Liver (tissue), 9 donors: Measurements from ENCODE around the gene IL13. TPM values are rescaled to one million over a fixed set of nuclear protein-coding genes. Genes with fewer than 3 reads are reported as not detected.

Source experiments
- DNase-seq: peaks from one replicate; pipeline ENCODE4 v3.0.0-alpha.2; 2017; ENCODE audit warnings: low spot score
- H3K27ac ChIP-seq, 2 donors: one replicate each; pipeline ENCODE4 v1.7.0; 2013; ENCODE audit warnings: inconsistent platforms in 2 of 2, low read length in 2 of 2, control low read depth in 1 of 2, low read depth in 1 of 2, mild to moderate bottlenecking in 1 of 2
- H3K27me3 ChIP-seq, 4 donors: one replicate each; pipeline versions ENCODE4 v1.6.1 to v1.7.0; 2013; ENCODE audit warnings: low read length in 3 of 4, inconsistent platforms in 1 of 4, mild to moderate bottlenecking in 1 of 4, moderate library complexity in 1 of 4; ENCODE audit not compliant: control insufficient read depth in 4 of 4, insufficient read depth in 4 of 4
- H3K36me3 ChIP-seq, 4 donors: one replicate each; pipeline versions ENCODE4 v1.6.1 to v1.7.0; 2013; ENCODE audit warnings: low read length in 3 of 4, mild to moderate bottlenecking in 3 of 4, low read depth in 1 of 4, moderate library complexity in 1 of 4; ENCODE audit not compliant: control insufficient read depth in 4 of 4, insufficient read depth in 3 of 4
- H3K4me1 ChIP-seq, 4 donors: one replicate each; pipeline versions ENCODE4 v1.6.1 to v1.7.0; 2013; ENCODE audit warnings: low read length in 3 of 4, mild to moderate bottlenecking in 3 of 4, moderate library complexity in 1 of 4; ENCODE audit not compliant: control insufficient read depth in 4 of 4, insufficient read depth in 4 of 4
- H3K4me3 ChIP-seq, 3 donors: one replicate each; pipeline versions ENCODE4 v1.6.1 to v1.7.0; 2013; ENCODE audit warnings: low read length in 3 of 3, control low read depth in 1 of 3, low read depth in 1 of 3, mild to moderate bottlenecking in 1 of 3
- H3K9ac ChIP-seq, 2 donors: one replicate each; pipeline ENCODE4 v1.7.0; 2013; ENCODE audit warnings: low read length in 2 of 2, mild to moderate bottlenecking in 2 of 2, moderate library complexity in 2 of 2, control low read depth in 1 of 2, low read depth in 1 of 2
- H3K9me3 ChIP-seq, 4 donors: one replicate each; pipeline versions ENCODE4 v1.6.1 to v1.7.0; 2013; ENCODE audit warnings: low read length in 3 of 4; ENCODE audit not compliant: control insufficient read depth in 4 of 4
- CTCF ChIP-seq: fragments of 150-350 bp; IDR thresholded peaks from 2 replicates; pipeline ENCODE4 v1.5.1; 2017; ENCODE audit warnings: improper control_type of control experiment, low read depth, low read length; ENCODE audit not compliant: missing input control
- EGR1 ChIP-seq, 2 donors: IDR thresholded peaks; 2 replicates each; pipeline ENCODE4 v1.6.1; 2016 to 2018; ENCODE audit warnings: antibody characterized with exemption in 2 of 2, low read depth in 2 of 2
- FOXA1 ChIP-seq: IDR thresholded peaks from 2 replicates; pipeline ENCODE4 v1.6.1; 2016; ENCODE audit warnings: antibody characterized with exemption
- FOXA2 ChIP-seq: IDR thresholded peaks from 2 replicates; pipeline ENCODE4 v1.6.1; 2016; ENCODE audit warnings: antibody characterized with exemption
- GABPA ChIP-seq, 2 donors: IDR thresholded peaks in 1 of 2; conservative IDR thresholded peaks in 1 of 2; 2 replicates each; pipeline ENCODE4 v1.6.1; 2016; ENCODE audit warnings: antibody characterized with exemption in 2 of 2, mild to moderate bottlenecking in 1 of 2, moderate library complexity in 1 of 2
- HNF4A ChIP-seq, 2 donors: conservative IDR thresholded peaks; 2 replicates each; pipeline ENCODE4 v1.6.1; 2016; ENCODE audit warnings: antibody characterized with exemption in 2 of 2, mild to moderate bottlenecking in 2 of 2
- HNF4G ChIP-seq: IDR thresholded peaks from 2 replicates; pipeline ENCODE4 v1.6.1; 2016; ENCODE audit warnings: antibody characterized with exemption
- JUND ChIP-seq, 2 donors: IDR thresholded peaks; 2 replicates each; pipeline ENCODE4 v1.6.1; 2016; ENCODE audit warnings: antibody characterized with exemption in 2 of 2
- MAX ChIP-seq: IDR thresholded peaks from 2 replicates; pipeline ENCODE4 v1.6.1; 2016; ENCODE audit warnings: antibody characterized with exemption
- NR2F2 ChIP-seq: IDR thresholded peaks from 2 replicates; pipeline ENCODE4 v1.6.1; 2016; ENCODE audit warnings: antibody characterized with exemption
- RXRA ChIP-seq, 2 donors: IDR thresholded peaks; 2 replicates each; pipeline ENCODE4 v1.6.1; 2017 to 2018; ENCODE audit warnings: antibody characterized with exemption in 2 of 2, mild to moderate bottlenecking in 1 of 2
- SP1 ChIP-seq: IDR thresholded peaks from 2 replicates; pipeline ENCODE4 v1.6.1; 2018; ENCODE audit warnings: antibody characterized with exemption, mild to moderate bottlenecking
- TAF1 ChIP-seq: conservative IDR thresholded peaks from 2 replicates; pipeline ENCODE4 v1.6.1; 2016; ENCODE audit warnings: antibody characterized with exemption, mild to moderate bottlenecking
- YY1 ChIP-seq: IDR thresholded peaks from 2 replicates; pipeline ENCODE4 v1.6.1; 2016; ENCODE audit warnings: antibody characterized with exemption, mild to moderate bottlenecking
- WGBS: extraction: QIAGEN DNeasy Blood & Tissue Kit; methylation state at CpG from one replicate; pipeline ENCODE4 v1.1.7; 2013; 5-methylcytosine and 5-hydroxymethylcytosine counted together
- polyA plus RNA-seq, 2 donors: library from polyadenylated mRNA; stranded (reverse) in 1 of 2; unstranded in 1 of 2; fragments of 200-250 nt in 1 of 2; fragments of >200 nt in 1 of 2; fragmentation: Nextera tagmentation in 1 of 2; extraction: Ambion mirVana in 1 of 2; gene quantifications; one replicate each; pipeline versions ENCODE4 v1.2.1 to v1.2.3, GENCODE V29; 2013 to 2015
- total RNA-seq, 2 donors: library from RNA; depleted of rRNA; stranded (reverse); fragments of >200 nt; gene quantifications; one replicate each; pipeline ENCODE4 v1.2.3, GENCODE V29; 2014
- TF ChIP-seq, protein P1 (sequence below): IDR thresholded peaks from 2 replicates; pipeline ENCODE4 v1.6.1; 2016; ENCODE audit warnings: antibody characterized with exemption
- TF ChIP-seq, protein P2 (sequence below): IDR thresholded peaks from 2 replicates; pipeline ENCODE4 v1.6.1; 2016; ENCODE audit warnings: antibody characterized with exemption
- donor health status: healthy.
- donor health status: healthy.
- donor health status: healthy.
- donor health status: healthy.
- donor health status: healthy.

The IL13 gene
- total and polyA plus RNA-seq, 4 donors: not detected

GRCh38 chr5:132658381-132659302 lies 669 bp downstream of the IL13 start:
- Histone ChIP-seq H3K9ac (no peak overlapping the region), H3K4me3 (no peak overlapping the region), H3K4me1 (peaks cover 0 to 12% (median 6%) of the 10 kb centered on the region in 4 donors), H3K9me3 (no peaks in the 10 kb centered on the region), H3K27me3 (peaks cover 0 to 6% (median 2%) of the 10 kb centered on the region in 4 donors), H3K27ac (no peak overlapping the region), H3K36me3 (no peaks in the 10 kb centered on the region)
- peak; percentile 31 for DNase-seq
- WGBS: 88% methylated on average over 9 of the region's 9 CpGs
- TF ChIP-seq JUND (IDR thresholded peaks at IDR 0.05) (no peak), CTCF (no peak), YY1 (no peak), MAX (no peak), RXRA (IDR thresholded peaks at IDR 0.05) (no peak), FOXA2 (no peak), FOXA1 (no peak), EGR1 (IDR thresholded peaks at IDR 0.05; ENCODE audit: low read depth in 2 of 2) (no peak), NR2F2 (no peak), HNF4G (no peak), HNF4A (conservative IDR thresholded peaks at IDR 0.05) (no peak), GABPA (IDR thresholded peaks at IDR 0.05 in 1 of 2, conservative IDR thresholded peaks at IDR 0.05 in 1 of 2) (no peak), TAF1 (no peak)
- TF ChIP-seq, protein P1, sequence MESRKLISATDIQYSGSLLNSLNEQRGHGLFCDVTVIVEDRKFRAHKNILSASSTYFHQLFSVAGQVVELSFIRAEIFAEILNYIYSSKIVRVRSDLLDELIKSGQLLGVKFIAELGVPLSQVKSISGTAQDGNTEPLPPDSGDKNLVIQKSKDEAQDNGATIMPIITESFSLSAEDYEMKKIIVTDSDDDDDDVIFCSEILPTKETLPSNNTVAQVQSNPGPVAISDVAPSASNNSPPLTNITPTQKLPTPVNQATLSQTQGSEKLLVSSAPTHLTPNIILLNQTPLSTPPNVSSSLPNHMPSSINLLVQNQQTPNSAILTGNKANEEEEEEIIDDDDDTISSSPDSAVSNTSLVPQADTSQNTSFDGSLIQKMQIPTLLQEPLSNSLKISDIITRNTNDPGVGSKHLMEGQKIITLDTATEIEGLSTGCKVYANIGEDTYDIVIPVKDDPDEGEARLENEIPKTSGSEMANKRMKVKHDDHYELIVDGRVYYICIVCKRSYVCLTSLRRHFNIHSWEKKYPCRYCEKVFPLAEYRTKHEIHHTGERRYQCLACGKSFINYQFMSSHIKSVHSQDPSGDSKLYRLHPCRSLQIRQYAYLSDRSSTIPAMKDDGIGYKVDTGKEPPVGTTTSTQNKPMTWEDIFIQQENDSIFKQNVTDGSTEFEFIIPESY: no peak
- TF ChIP-seq, protein P2, sequence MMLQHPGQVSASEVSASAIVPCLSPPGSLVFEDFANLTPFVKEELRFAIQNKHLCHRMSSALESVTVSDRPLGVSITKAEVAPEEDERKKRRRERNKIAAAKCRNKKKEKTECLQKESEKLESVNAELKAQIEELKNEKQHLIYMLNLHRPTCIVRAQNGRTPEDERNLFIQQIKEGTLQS: no peak

- Histone ChIP-seq H3K4me1 (peaks cover 0 to 12% (median 6%) of the 10 kb centered on the region in 4 donors), H3K27ac (no peak overlapping the region), H3K9ac (no peak overlapping the region), H3K4me3 (no peak overlapping the region), H3K9me3 (no peaks in the 10 kb centered on the region), H3K36me3 (no peaks in the 10 kb centered on the region), H3K27me3 (peaks cover 0 to 6% (median 2%) of the 10 kb centered on the region in 4 donors)
- DNase-seq: no peak
- 95% methylated on average over 23 of the region's 23 CpGs for WGBS
- TF ChIP-seq GABPA (IDR thresholded peaks at IDR 0.05 in 1 of 2, conservative IDR thresholded peaks at IDR 0.05 in 1 of 2): no peak
- TF ChIP-seq FOXA2: no peak
- TF ChIP-seq, protein P1: no peak
- no peak for TF ChIP-seq RXRA (IDR thresholded peaks at IDR 0.05)
- TF ChIP-seq HNF4G: no peak
- no peak for TF ChIP-seq FOXA1
- no peak for TF ChIP-seq EGR1 (IDR thresholded peaks at IDR 0.05; ENCODE audit: low read depth in 2 of 2)
- TF ChIP-seq SP1: no peak
- no peak for TF ChIP-seq CTCF
- TF ChIP-seq MAX: no peak
- TF ChIP-seq TAF1: no peak
Measured at GRCh38 chr5:132659598-132660493, 1.9 kb downstream of the IL13 start.
